ENCODE results near the gene STAT4.

STAT4 gene

GRCh38 chr2:191039616-191040015 lies 111.2 kb downstream of the STAT4 start:
- DNase-seq: no peak

GRCh38 chr2:191038741-191039140 lies 112.1 kb downstream of the STAT4 start:
- no peak for DNase-seq

- peak; percentile 54 for DNase-seq
Measured at GRCh38 chr2:191038241-191038725, 112.5 kb downstream of the STAT4 start.

- DNase-seq: no peak
Measured at GRCh38 chr2:191037351-191037750, 113.4 kb downstream of the STAT4 start.

- DNase-seq: no peak
Measured at GRCh38 chr2:191036363-191036762, 114.4 kb downstream of the STAT4 start.

GRCh38 chr2:191032588-191033429 lies 118.0 kb downstream of the STAT4 start:
- DNase-seq: no peak

GRCh38 chr2:191031256-191031655 lies 119.5 kb downstream of the STAT4 start:
- DNase-seq: no peak

- DNase-seq: peak; percentile 32
Measured at GRCh38 chr2:191030521-191031154, 120.2 kb downstream of the STAT4 start.

GRCh38 chr2:191029280-191029950 lies 121.4 kb downstream of the STAT4 start:
- no peak for DNase-seq

GRCh38 chr2:191026377-191026776 lies 124.4 kb downstream of the STAT4 start:
- DNase-seq: no peak

- DNase-seq: no peak
Measured at GRCh38 chr2:191025135-191025534, 125.7 kb downstream of the STAT4 start.

GRCh38 chr2:191023235-191023679 lies 127.5 kb downstream of the STAT4 start:
- no peak for DNase-seq

- DNase-seq: peak; percentile 38
Measured at GRCh38 chr2:191020742-191021381, 129.9 kb downstream of the STAT4 start.

GRCh38 chr2:191020221-191020741 lies 130.5 kb downstream of the STAT4 start:
- DNase-seq: peak; percentile 95

GRCh38 chr2:191019376-191019775 lies 131.4 kb downstream of the STAT4 start:
- no peak for DNase-seq

- no peak for DNase-seq
Measured at GRCh38 chr2:191018643-191019119, 132.1 kb downstream of the STAT4 start.

- DNase-seq: no peak
Measured at GRCh38 chr2:191018048-191018447, 132.7 kb downstream of the STAT4 start.

GRCh38 chr2:191015831-191016230 lies 135.0 kb downstream of the STAT4 start:
- no peak for DNase-seq

- no peak for DNase-seq
Measured at GRCh38 chr2:191015239-191015638, 135.6 kb downstream of the STAT4 start.

- DNase-seq: no peak
Measured at GRCh38 chr2:191014653-191015020, 136.2 kb downstream of the STAT4 start.

GRCh38 chr2:191013932-191014652 lies 136.7 kb downstream of the STAT4 start, which contains the start of gene STAT1:
STAT1 (minus strand) TSS chr2:191014171; CDS start chr2:191010003, 4,168 bp downstream.
- peak; percentile 92 for DNase-seq

GRCh38 chr2:191013682-191013931 lies 137.2 kb downstream of the STAT4 start:
- DNase-seq: no peak

All from CD4-positive, alpha-beta T cell treated with Interleukin-15 for 1 hour (primary cell).